Activated CD8-positive, alpha-beta memory T cell treated with anti-CD3 and anti-CD28 coated beads for 36 hours (primary cell): ENCODE measurements around the gene NANP. TPM values are rescaled to one million over a fixed set of nuclear protein-coding genes. Genes with fewer than 3 reads are reported as not detected.
"Not testable (repeated sequence)": the region's sequence is repeated elsewhere in the genome, so short reads cannot be mapped to it uniquely, and the experiment has no call there.

Source experiments
- CTCF ChIA-PET: fragments of 350-600 bp; sonication (Branson Sonifier 250); formaldehyde crosslinking; loops from one replicate; lab custom pipeline; 2021; ENCODE audit warnings: antibody characterized with exemption; lab: Charles Lee
- POLR2A ChIA-PET: fragments of 350-600 bp; sonication (Branson Sonifier 250); formaldehyde crosslinking; loops from one replicate; lab custom pipeline; 2021; ENCODE audit warnings: antibody characterized with exemption; lab: Charles Lee
- total RNA-seq, 2 experiments: library from RNA; stranded (reverse); gene quantifications; one replicate each; pipeline ENCODE4 v1.2.3, GENCODE V29; 2021

The NANP gene
- total RNA-seq, 2 experiments from 2014 or later = 8.1 to 8.7 TPM

DNA sequence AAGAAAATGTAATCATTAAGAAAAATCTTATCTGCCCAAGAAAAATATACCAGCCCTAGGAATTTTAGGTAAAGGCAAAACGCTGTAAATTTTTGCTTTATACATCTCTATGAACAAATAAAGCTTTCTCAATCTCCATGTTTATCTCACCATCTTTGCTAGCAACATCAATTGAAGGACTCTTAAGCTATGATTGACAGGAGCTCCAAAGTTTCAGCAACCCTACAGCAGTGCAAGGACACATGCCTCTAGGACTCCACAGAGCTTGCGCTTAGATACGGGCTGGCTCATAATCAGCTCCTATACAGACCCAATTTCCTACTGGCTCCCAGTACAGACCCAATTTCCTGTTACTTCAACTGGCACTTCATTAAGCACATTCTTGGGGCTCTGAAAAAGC is 4.3 kb downstream of the NANP start:
- ChIA-PET POLR2A (no interaction called here), CTCF (no interaction called here)

DNA sequence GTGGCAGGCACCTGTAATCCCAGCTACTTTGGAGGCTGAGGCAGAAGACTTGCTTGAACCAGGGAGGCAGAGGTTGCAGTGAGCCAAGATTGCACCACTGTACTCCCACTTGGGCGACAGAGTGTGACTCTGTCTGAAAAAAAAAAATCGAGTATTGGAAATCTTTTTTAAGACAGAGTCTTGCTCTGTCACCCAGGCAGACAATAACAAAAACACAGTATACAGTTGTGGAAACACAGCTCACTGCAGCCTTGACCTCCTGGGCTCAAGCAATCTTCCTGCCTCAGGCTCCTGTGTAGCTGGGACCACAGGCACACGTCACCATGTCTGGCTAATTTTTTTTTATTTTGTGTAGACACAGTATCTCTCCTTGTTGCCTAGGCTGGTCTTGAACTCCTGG is 15.0 kb downstream of the NANP start:
- ChIA-PET POLR2A (no interaction called here), CTCF (no interaction called here)

DNA sequence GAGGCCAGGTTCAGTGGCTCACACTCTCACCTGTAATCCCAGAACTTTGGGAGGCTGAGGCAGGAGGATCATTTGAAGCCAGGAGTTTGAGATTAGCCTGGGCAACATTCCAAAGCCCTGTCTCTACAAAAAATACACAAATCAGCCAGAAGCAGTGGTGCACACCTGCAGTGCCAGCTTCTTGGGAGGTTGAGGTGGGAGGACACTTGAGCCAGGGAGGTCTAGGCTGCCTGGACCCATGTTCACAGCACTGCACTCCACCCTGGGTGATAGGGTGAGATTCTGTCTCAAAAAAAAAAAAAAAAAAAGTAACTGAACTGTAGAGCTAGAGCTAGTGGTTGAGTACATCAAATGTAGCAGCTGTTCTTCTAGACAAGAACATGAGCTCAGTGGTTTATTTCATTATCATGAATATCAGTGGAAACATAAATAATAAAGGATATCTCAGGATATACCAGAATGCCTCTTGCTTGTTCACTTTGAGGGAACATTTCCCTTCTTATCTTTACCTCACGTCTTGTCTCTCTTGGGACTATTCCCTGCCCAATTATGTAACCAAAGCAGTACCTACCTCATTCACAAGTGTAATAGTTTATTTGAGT is 17.6 kb downstream of the NANP start:
- ChIA-PET CTCF (no interaction called here), POLR2A (no interaction called here)

DNA sequence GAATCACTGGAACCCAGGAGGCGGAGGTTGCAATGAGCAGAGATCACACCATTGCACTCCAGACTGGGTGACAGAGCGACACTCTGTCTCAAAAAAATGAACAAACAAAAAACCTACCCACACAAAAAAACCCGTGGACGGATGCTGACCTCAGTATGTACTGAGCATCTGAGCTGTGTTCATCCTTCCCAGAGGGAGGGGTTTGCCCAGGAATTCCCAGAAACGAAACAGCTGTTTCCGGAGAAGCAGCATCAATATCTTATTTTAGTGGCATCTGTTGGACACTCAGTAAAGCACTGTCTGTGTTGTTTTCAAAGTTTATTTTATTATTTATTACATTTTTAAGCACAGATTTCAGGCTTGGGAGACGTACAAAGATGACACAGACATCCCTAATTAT is 18.7 kb downstream of the NANP start:
- ChIA-PET CTCF (no interaction called here), POLR2A (no interaction called here)

DNA sequence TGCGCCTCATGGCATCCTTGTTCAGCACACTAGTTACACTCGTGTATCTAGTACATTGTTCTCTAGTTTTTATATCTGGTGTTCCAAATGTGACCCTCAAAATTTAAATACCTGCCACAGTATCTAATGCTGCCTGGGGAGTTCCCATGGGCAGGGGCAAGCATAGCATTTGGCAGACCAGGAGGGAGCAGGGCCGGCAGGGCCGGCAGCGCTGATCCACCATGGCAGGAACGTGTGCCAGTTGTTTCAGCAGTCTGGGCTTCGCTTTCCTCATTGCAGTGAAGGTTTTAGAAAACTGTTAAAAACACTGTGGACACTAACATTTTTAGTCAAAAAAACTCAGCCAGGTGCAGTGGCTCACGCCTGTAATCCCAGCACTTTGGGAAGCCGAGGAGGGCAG is 19.2 kb downstream of the NANP start:
- CTCF ChIA-PET = no interaction called here
- POLR2A ChIA-PET = no interaction called here

DNA sequence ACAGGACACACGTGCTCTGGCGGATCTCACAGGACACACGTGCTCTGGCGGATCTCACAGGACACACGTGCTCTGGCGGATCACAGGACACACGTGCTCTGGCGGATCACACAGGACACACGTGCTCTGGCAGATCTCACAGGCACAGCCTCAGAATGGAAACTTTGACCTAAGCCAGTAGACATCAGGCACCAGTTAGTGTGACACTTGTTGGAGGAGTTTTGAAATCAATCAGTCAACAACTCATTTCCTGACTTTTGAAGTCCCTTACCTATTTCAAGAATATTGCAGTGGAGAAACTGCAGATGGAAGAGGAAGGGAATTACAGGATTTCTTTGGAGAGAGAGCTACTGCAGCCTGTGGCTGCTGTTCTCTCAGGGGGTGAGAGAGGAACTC is 20.9 kb downstream of the NANP start:
- POLR2A ChIA-PET, CTCF ChIA-PET: not testable (repeated sequence)

DNA sequence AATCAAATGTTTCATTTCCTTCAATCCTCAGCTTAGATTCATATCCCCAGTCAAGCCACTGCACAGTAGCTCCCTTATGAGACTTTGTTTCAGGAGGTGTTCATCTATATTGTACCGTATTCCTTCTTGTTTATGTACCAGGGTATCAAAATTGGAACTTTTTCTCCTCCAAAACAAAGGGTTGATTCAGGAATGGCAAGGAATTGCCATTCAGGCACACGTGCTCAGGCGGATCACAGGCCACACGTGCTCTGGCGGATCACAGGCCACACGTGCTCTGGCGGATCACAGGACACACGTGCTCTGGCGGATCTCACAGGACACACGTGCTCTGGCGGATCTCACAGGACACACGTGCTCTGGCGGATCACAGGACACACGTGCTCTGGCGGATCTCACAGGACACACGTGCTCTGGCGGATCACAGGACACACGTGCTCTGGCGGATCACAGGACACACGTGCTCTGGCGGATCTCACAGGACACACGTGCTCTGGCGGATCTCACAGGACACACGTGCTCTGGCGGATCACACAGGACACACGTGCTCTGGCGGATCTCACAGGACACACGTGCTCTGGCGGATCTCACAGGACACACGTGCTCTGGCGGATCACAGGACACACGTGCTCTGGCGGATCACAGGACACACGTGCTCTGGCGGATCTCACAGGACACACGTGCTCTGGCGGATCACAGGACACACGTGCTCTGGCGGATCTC is 21.5 kb downstream of the NANP start:
- CTCF ChIA-PET, POLR2A ChIA-PET: not testable (repeated sequence)

DNA sequence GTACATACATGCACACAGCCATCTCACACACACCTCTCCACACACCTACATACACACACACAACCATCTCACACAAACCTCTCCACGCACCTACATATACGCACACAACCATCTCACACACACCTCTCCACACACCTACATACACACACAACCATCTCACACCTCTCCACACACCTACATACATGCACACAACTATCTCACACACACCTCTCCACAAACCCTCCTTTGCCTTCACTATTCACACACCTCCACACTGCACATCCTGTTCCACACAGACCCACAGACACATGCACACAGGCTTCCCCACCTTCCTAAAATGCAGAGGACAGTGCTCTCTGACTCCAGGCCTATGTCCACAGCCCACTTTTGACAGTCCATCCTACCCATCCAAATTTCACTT is 22.2 kb downstream of the NANP start:
- ChIA-PET CTCF (no interaction called here), POLR2A (no interaction called here)

DNA sequence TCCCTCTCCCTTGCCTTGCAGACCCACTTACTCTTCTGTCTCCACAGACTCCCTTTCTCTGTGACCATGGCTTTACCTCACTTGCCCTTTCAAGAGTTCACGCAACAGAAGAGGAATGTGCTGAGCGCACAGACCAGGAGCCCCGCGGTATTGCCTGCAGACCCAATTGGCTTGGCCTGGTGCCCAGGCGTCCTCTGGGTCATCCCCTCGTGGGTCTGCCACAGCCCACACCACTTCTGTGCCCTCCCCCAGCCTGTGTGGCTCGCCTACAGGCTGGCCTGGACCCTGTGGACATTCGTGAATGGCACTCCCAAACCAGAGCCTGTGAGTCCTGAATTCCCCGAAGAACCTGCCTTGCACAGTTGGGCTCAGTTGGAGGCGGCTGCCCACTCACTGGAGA is 23.2 kb downstream of the NANP start:
- POLR2A ChIA-PET = no interaction called here
- CTCF ChIA-PET = no interaction called here

DNA sequence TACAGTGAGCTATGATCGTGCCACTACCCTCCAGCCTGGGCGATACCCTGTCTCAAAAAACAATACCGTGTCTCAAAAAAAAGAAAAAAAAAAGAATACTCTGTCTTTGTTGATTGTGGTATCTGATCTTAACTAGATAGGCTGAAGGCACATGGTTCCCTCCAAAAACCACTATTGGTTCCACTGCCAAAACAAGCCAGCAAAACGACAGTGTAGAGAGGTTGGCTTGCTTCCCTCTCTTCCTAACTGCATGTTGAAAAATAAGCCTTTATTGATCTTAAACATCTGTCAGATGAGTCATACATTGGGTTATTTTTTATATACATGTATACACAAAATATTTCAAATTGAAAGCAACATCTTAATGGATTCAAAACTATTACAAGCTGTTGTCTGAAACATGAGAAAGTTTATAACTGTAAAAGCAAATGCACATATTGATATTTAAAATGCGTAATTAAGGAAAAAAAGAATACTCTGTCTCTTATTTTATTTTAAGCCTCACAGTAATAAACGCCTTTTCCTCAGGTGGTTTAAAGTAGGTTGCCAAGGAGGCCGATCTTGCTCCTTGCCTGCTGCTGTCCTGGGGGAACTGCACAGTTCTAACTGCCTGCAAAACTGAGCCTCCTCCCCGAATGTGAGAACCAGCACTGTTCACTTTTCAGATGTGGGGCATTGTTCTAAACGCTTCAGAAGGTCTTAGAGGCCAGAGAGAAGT is 31.5 kb downstream of the NANP start:
- POLR2A ChIA-PET = no interaction called here
- CTCF ChIA-PET = interaction anchor here (1.1 kb wide), 1 partner anchor 157 kb away, joined by 3 read pairs; no protein-coding TSS in a partner anchor

DNA sequence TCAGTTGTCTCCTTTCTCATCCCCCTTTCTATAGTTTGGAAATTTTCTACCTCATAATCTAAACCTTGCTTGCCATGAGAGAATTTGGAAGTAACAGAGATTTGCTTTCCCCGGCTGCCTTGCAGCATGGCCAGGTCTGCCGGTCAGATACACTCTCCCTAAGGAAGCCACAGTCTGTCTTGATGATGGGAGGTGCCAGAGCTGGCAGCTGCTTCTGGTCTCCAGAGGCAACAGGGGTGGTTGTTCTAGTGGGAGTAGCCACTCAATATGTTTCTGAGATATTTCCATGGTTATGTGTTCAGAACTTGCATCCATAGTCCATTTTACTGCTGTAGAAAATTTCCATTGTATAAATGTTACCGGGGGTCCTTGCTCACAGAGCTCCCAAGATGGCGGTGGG is 33.0 kb downstream of the NANP start:
- POLR2A ChIA-PET, CTCF ChIA-PET: not testable (repeated sequence)

DNA sequence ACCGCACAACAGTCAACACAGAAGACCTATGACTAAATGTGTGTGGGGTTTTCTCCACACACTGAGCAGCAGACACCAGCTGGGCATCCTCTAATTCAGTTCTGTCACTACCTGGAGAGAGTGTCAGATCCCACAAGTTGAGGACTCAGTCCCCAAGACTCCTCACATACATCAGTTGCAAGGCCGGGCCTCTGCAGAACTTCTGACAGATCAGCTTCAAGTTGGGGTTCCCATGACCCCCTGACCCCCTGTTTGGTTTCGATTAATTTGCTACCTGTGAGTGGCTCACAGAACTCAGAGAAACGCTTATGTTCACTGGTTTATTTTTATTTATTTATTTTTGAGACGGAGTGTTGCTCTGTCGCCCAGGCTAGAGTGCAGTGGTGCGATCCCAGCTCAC is 35.3 kb downstream of the NANP start:
- POLR2A ChIA-PET = no interaction called here

DNA sequence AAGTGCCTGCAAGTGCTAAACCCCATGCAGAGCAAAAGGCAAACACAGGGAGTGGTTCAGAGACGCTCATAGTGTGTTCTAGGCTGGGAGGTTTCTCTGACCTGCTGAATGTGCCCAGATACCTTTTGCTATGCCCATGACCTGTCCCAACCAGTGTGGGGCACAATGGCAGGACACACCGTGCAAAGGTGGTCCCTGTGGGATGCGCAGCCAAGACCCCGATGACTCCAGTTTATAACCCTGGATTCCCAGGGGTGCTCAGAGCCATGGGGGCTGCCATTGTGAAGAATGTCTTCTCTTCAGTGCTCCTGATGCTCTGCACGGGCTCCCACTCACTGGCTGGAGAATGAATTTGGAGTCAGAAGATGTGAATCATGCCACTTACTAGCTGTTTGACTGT is 36.3 kb downstream of the NANP start:
- CTCF ChIA-PET = no interaction called here
- POLR2A ChIA-PET = no interaction called here

More for the DNA sequence above, 35.3 kb downstream of the NANP start:
- CTCF ChIA-PET = no interaction called here

DNA sequence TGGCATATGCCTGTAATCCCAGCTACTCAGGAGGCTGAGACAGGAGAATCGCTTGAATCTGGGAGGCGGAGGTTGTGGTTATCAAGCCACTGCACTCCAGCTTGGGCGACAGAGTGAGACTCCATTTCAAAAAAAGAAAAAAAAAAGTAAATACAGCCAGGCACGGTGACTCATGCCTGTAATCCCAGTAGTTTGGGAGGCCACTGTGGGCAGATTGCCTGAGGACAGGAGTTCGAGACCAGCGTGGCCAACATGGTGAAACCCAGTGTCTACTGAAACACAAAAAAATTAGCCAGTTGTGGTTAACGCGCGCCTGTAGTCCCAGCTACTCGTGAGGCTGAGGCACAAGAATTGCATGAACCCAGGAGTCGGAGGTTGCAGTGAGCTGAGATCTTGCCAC is 36.9 kb downstream of the NANP start:
- CTCF ChIA-PET = no interaction called here
- POLR2A ChIA-PET = no interaction called here

DNA sequence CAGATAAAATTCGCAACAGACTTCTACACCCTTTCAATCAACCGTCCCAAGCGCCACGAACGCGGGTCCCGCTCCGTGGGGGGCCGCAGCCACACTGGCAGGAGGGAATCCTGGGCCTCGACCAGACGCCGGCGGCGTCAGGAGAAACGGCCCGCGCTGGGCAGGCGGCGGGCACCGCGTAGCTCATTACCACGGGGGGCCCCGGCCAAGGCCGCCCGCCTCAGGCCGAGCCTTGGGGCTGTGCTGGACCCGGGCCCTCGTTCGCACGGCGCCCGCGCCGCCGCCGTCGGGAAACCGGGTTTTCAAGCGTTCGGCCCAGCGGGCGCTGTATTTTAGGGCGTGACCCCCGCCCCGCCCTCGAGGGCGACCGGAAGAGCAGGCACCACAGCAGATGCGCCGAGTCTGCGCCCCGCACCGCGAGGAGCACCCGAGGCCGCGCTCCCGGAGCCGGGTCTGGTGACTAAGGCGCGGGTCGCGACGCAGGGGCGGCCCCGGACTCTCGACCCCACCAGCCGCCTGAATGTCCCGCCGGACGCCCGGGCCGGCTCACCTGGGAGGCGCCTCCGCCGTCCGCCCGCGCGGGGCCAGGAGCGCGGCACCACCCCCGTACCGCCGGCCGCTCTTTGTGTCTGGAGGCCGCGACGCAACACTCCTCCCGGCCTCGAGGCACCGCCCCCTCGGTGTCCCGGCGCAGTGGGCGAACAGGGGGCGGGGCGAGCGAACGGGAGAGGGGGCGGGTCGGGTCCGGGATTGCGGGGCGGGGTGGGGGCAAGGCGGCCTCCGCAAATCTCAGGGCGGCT is 38.7 kb downstream of the NANP start, which contains the start of gene NINL:
NINL (minus strand) TSS at position 627 of the 800 bp plus-strand sequence. CDS start 58,944 bp downstream, outside the sequence.
- CTCF ChIA-PET = no interaction called here

DNA sequence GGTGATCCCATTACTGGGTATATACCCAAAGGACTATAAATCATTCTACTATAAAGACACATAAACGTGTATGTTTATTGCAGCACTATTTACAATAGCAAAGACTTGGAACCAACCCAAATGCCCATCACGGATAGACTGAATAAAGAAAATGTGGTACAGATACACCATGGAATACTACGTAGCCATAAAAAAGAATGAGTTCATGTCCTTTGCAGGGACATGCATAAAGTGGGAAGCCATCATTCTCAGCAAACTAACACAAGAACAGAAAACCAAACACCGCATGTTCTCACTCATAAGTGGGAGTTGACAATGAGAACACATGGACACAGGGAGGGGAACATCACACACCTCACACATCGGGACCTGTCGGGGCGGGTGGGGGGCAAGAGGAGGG is 40.2 kb downstream of the NANP start:
- CTCF ChIA-PET, POLR2A ChIA-PET: not testable (repeated sequence)

More for the DNA sequence above, 38.7 kb downstream of the NANP start, which contains the start of gene NINL:
- POLR2A ChIA-PET = interaction anchor here (0.6 kb wide), 1 partner anchor 178 kb away, joined by 3 read pairs; the partner anchor contains the start of gene GINS1

DNA sequence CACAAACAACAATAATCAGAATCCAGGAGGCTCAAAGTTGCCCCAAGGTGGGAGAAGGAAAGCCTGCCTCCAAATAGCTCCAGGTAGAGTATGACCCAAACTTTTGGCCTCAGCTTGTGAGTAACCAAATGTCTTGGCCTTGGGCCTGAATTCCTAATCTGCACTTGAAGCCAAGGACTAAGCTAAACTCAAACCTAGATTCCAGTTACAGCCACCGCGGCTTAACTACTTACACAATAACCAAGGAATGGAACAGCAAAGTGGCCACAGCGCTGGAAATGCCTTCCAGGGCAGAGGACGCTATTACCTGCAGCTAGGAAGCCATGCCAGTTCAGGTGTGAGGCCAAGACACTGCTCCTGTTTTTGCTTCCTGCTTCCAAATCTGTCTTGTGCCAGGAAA is 43.1 kb downstream of the NANP start:
- ChIA-PET POLR2A (no interaction called here), CTCF (no interaction called here)

DNA sequence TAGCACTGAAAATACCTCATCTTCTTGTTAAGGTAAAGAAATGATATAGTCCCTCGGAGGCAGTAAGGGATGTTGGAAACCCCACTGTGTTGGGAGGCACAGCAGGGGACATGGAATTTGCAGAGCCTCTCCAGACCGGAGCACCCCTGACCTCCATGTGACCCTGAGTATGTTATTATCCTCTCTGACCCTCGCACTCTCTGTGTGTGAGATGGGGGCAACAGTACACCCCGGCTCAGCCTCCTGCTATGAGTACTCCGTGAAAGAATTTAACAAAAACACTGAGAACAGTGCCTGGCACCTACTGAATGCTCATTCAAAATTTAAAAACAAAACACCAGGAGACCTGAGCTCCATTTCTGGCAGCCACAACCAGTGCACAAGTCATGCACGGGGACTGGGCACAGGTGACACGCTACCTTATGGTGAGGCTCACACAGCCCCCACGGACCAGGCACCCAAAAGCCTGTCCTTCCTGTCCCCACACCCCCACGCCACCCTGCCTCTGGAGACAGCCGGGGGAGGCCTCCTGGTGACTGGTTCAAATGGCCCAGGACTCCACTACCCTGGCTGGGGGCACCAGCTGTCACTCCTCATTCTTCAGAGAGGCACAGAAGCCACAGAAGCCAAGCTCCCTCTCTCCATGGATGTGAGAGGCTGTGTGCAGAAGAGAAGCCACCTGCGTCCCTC is 44.6 kb downstream of the NANP start:
- CTCF ChIA-PET = no interaction called here
- POLR2A ChIA-PET = no interaction called here
